SH-SY5Y (cell line): ENCODE measurements around the gene ZNF69.

ENCODE experiments used
- GATA2 ChIP-seq: IDR thresholded peaks from 2 replicates; pipeline ENCODE4 v1.6.1; 2011; ENCODE audit warnings: mild to moderate bottlenecking, low read depth, low read length
- GATA3 ChIP-seq: IDR thresholded peaks from 2 replicates; pipeline ENCODE4 v1.6.1; 2011; ENCODE audit warnings: low read depth, mild to moderate bottlenecking, low read length, moderate library complexity

DNA sequence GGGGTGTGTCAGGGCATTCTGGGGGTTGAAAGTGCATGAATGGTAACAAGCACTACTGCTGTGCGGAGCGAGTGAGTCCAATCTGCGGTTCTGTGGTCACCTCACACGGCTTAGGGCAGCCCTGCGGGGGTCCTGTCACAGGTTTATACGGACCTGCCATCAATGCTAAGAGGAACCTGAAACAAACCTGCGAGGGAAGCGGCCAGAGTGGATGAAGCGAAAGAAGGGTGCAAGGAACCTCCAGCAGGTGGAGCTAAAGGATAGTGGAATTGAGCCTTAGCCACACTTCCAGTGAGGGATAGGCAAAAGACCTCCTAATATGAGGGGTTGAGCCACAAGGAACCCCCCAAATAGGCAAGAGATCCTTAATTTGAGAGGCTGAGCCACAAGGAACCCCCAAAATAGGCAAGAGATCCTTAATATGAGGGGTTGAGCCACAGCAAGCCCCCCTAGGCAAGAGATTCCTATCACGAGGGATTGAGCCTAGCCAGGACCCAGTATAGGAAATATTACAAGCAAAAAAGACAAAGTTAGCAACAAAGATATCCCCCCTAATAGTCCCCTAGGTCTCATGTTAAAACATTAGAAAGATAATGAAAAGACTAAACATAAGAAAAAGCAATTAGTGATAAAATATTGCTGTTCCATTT lies 6.3 kb upstream of the ZNF69 start:
- TF ChIP-seq GATA3 (no peak), GATA2 (no peak)
